ENCODE results near the gene LPP.

GRCh38 chr3:188829576-188829975 is 675.6 kb downstream of the LPP start:
- TF ChIP-seq, protein P1, sequence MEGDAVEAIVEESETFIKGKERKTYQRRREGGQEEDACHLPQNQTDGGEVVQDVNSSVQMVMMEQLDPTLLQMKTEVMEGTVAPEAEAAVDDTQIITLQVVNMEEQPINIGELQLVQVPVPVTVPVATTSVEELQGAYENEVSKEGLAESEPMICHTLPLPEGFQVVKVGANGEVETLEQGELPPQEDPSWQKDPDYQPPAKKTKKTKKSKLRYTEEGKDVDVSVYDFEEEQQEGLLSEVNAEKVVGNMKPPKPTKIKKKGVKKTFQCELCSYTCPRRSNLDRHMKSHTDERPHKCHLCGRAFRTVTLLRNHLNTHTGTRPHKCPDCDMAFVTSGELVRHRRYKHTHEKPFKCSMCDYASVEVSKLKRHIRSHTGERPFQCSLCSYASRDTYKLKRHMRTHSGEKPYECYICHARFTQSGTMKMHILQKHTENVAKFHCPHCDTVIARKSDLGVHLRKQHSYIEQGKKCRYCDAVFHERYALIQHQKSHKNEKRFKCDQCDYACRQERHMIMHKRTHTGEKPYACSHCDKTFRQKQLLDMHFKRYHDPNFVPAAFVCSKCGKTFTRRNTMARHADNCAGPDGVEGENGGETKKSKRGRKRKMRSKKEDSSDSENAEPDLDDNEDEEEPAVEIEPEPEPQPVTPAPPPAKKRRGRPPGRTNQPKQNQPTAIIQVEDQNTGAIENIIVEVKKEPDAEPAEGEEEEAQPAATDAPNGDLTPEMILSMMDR (IDR thresholded peaks at IDR 0.05): no peak
- TF ChIP-seq EP300 (IDR thresholded peaks at IDR 0.05): no peak
- no peak for TF ChIP-seq POLR2A (IDR thresholded peaks at IDR 0.05)
- TF ChIP-seq POLR2AphosphoS5 (IDR thresholded peaks at IDR 0.05): no peak

Measured in stomach (tissue), 4 donors.